Measurements from ENCODE around the gene CRACR2B. TPM values are rescaled to one million over a fixed set of nuclear protein-coding genes. Genes with fewer than 3 reads are reported as not detected.
A peak's percentile ranks its signal among the peaks of the same experiment; 100 is the strongest.

Gene CRACR2B
- total and polyA plus RNA-seq, 2 of the 8 experiments (the other 6 are each of a cell fraction or from before 2014, with no cell fraction given): 18.2 to 26.4 TPM

DNA sequence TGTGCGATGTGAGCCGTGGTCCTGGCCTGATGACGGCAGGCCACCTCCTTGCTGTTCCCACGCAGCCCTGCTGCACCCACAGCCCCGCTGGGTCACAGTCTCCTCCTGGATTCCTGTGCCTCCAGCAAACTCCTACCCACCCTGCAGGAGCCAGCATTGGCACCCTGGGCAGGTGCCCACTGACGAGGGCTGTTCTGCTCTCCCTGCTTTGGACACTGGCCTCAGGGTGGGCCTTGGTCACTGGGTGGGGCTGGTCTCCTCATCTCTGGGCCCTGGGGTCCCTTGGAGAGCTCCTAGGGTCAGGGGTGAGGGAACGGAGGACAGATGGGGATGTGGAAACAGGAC, 27.6 kb downstream of the CRACR2B start:
- no peak overlapping the region for H2BK12ac ChIP-seq (ENCODE audit: low read depth, low read length)
- H3K23me2 ChIP-seq (ENCODE audit: low read depth, low read length): peaks cover 10% of the 10 kb centered on the region; the same call in 1 of the 2 replicates
- no peak for DNase-seq (ENCODE audit: low read depth in 1 of 2, low spot score in 2 of 2)
- H2AK5ac ChIP-seq (ENCODE audit: low read depth, low read length): no peak overlapping the region
- H2BK15ac ChIP-seq (ENCODE audit: low read length): no peak overlapping the region
- no peak overlapping the region for H3K27ac ChIP-seq (ENCODE audit: low read depth, low read length)
- POLR2A ChIA-PET (ENCODE audit: partially characterized antibody): interaction anchor here (1.5 to 13.8 kb wide), 5 partner anchors 12 to 39 kb away, joined by 4 to 234 read pairs (median 8); partner anchors contain the start of genes CD151, POLR2L and TSPAN4
- CTCF ChIA-PET (ENCODE audit: partially characterized antibody): interaction anchor here (0.7 to 10.5 kb wide), 8 partner anchors 10 to 196 kb away, joined by 3 to 74 read pairs (median 4); partner anchors contain the start of gene TSPAN4
- FAIRE-seq: no peak
- no peaks in the 10 kb centered on the region for H3K36me3 ChIP-seq (ENCODE audit: control insufficient read depth in 2 of 4, insufficient read depth in 4 of 4, low read length in 3 of 4)
- no peak overlapping the region for H2BK20ac ChIP-seq (ENCODE audit: low read length)
- peaks cover 24 to 60% of the 10 kb centered on the region in 2 experiments for H4K20me1 ChIP-seq (replicated peaks in 1 of 2; ENCODE audit: control insufficient read depth in 1 of 2, insufficient read depth in 2 of 2, low read length in 2 of 2)
- no peak overlapping the region for H3K4me3 ChIP-seq (ENCODE audit: extremely low read depth in 1 of 4, insufficient read depth in 2 of 4, low read depth in 3 of 4, low read length in 4 of 4)
- H3K27me3 ChIP-seq (replicated peaks in 1 of 4; ENCODE audit: control insufficient read depth in 3 of 4, extremely low read depth in 1 of 4, insufficient read depth in 3 of 4, low read length in 3 of 4): peaks cover 0 to 2% (median under 1%) of the 10 kb centered on the region in 4 experiments; a peak in 3 of 7 replicates
- H3K4ac ChIP-seq (replicated peaks; ENCODE audit: insufficient read length, low read depth, low read length): no peak overlapping the region
- H3K14ac ChIP-seq (ENCODE audit: insufficient read length): no peak overlapping the region
- no peak overlapping the region for H3K23ac ChIP-seq (ENCODE audit: insufficient read length)
- H3K4me1 ChIP-seq (replicated peaks in 1 of 4; ENCODE audit: control insufficient read depth in 3 of 4, insufficient read depth in 4 of 4, low read length in 3 of 4): peaks cover 0 to 25% (median 19%) of the 10 kb centered on the region in 4 experiments; a peak in 6 of 7 replicates
- WGBS, 2 experiments (ENCODE audit: extremely low coverage in 1 of 2, insufficient coverage in 1 of 2, insufficient read length in 1 of 2, insufficient replicate concordance in 2 of 2, low coverage in 1 of 2, low lambda C conversion rate in 2 of 2, missing lambda C conversion rate in 1 of 2): 88% methylated on average over 5 of the region's 7 CpGs; no CpG with 5 or more reads in 1 of the 2 experiments
- no peak overlapping the region for H2BK5ac ChIP-seq (ENCODE audit: low read depth, low read length)
- no peak overlapping the region for H4K91ac ChIP-seq (replicated peaks; ENCODE audit: insufficient read length, low read length)
- H3K79me2 ChIP-seq (ENCODE audit: control insufficient read depth in 1 of 2, insufficient read depth in 2 of 2, low read length in 2 of 2): no peaks in the 10 kb centered on the region; a peak in 1 of 4 replicates
- H3K79me1 ChIP-seq (ENCODE audit: low read depth, low read length): peaks cover 5% of the 10 kb centered on the region
- no peak overlapping the region for H2BK120ac ChIP-seq (replicated peaks; ENCODE audit: low read depth, low read length)
- no peak overlapping the region for H3K4me2 ChIP-seq (ENCODE audit: insufficient read depth in 1 of 2, low read depth in 2 of 2, low read length in 2 of 2)
- H3K56ac ChIP-seq (replicated peaks; ENCODE audit: insufficient read length, low read depth, low read length): no peak overlapping the region
- H4K5ac ChIP-seq (ENCODE audit: insufficient read length, low read depth, low read length): no peak overlapping the region
- no peak overlapping the region for H2AFZ ChIP-seq (ENCODE audit: low read length)
- H3K9me3 ChIP-seq (ENCODE audit: insufficient read depth in 2 of 2, low read depth in 1 of 2, low read length in 1 of 2): no peaks in the 10 kb centered on the region
- H3K18ac ChIP-seq (ENCODE audit: extremely low read depth, low read length): no peak overlapping the region
- 0 out of 2 replicates have a peak overlapping the region, but pooled peaks have one; percentile 68 for H4K8ac ChIP-seq (ENCODE audit: extremely low read depth, insufficient read depth, low read length)
- H3K9ac ChIP-seq (replicated peaks in 1 of 4; ENCODE audit: extremely low read depth in 1 of 4, low read depth in 3 of 4, low read length in 3 of 4): no peak overlapping the region
- TF ChIP-seq JUND (IDR thresholded peaks at IDR 0.05; ENCODE audit: low read length) (no peak), SUZ12 (IDR thresholded peaks at IDR 0.05; ENCODE audit: low read length) (no peak), SIRT6 (IDR thresholded peaks at IDR 0.05; ENCODE audit: low read length) (no peak), PHF8 (conservative IDR thresholded peaks at IDR 0.05; ENCODE audit: low read depth, low read length) (no peak), BCL11A (IDR thresholded peaks at IDR 0.05; ENCODE audit: low read depth in 2 of 2, low read length in 2 of 2) (no peak), ZNF274 (IDR thresholded peaks at IDR 0.05; ENCODE audit: borderline replicate concordance, extremely low read depth, low read length) (no peak), SP1 (IDR thresholded peaks at IDR 0.05; ENCODE audit: low read depth, low read length) (no peak), SP4 (IDR thresholded peaks at IDR 0.05; ENCODE audit: low read length) (no peak), TAF1 (IDR thresholded peaks at IDR 0.05; ENCODE audit: low read depth, low read length) (no peak), MAFK (IDR thresholded peaks at IDR 0.05; ENCODE audit: low read depth, low read length) (no peak), RNF2 (IDR thresholded peaks at IDR 0.05; ENCODE audit: borderline replicate concordance, low read depth, low read length, missing control alignments, poor library complexity, severe bottlenecking) (no peak), RBBP5 (IDR thresholded peaks at IDR 0.05; ENCODE audit: borderline replicate concordance, low read depth, low read length) (no peak)
- TF ChIP-seq, protein P1, sequence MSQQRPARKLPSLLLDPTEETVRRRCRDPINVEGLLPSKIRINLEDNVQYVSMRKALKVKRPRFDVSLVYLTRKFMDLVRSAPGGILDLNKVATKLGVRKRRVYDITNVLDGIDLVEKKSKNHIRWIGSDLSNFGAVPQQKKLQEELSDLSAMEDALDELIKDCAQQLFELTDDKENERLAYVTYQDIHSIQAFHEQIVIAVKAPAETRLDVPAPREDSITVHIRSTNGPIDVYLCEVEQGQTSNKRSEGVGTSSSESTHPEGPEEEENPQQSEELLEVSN (IDR thresholded peaks at IDR 0.05): no peak

Measured in H1 (cell line).